ENCODE results near the gene LNPK. TPM values are rescaled to one million over a fixed set of nuclear protein-coding genes. Genes with fewer than 3 reads are reported as not detected.
"Not testable (repeated sequence)": the region's sequence is repeated elsewhere in the genome, so short reads cannot be mapped to it uniquely, and the experiment has no call there.

LNPK gene
- total RNA-seq, 2 experiments from 2014 or later: 41.9 to 44.7 TPM

GRCh38 chr2:176001281-176001915, 669 bp downstream of the LNPK start:
- Mint-ChIP-seq H3K27me3 (peaks cover 1% of the 10 kb centered on the region), H3K27ac (peak overlapping the region; percentile 92), H3K36me3 (ENCODE audit: low read depth) (no peaks in the 10 kb centered on the region), H3K9me3 (no peaks in the 10 kb centered on the region), H3K4me3 (peak overlapping the region; percentile 97), H3K4me1 (ENCODE audit: low read depth) (peaks cover 13% of the 10 kb centered on the region)
- TF ChIP-seq, protein P1, sequence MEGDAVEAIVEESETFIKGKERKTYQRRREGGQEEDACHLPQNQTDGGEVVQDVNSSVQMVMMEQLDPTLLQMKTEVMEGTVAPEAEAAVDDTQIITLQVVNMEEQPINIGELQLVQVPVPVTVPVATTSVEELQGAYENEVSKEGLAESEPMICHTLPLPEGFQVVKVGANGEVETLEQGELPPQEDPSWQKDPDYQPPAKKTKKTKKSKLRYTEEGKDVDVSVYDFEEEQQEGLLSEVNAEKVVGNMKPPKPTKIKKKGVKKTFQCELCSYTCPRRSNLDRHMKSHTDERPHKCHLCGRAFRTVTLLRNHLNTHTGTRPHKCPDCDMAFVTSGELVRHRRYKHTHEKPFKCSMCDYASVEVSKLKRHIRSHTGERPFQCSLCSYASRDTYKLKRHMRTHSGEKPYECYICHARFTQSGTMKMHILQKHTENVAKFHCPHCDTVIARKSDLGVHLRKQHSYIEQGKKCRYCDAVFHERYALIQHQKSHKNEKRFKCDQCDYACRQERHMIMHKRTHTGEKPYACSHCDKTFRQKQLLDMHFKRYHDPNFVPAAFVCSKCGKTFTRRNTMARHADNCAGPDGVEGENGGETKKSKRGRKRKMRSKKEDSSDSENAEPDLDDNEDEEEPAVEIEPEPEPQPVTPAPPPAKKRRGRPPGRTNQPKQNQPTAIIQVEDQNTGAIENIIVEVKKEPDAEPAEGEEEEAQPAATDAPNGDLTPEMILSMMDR (IDR thresholded peaks at IDR 0.05): no peak
- peak; percentile 82 for DNase-seq
- intact Hi-C loops (cut with micrococcal nuclease): no loop called here
- ChIA-PET POLR2A (interaction anchor here (1.3 to 1.8 kb wide), 4 partner anchors 9 to 76 kb away, joined by 3 to 5 read pairs (median 3); no protein-coding TSS in a partner anchor), CTCF (interaction anchor here (1.2 kb wide), 1 partner anchor 32 kb away, joined by 3 read pairs; no protein-coding TSS in a partner anchor)
- peak; percentile 50 for ATAC-seq

GRCh38 chr2:175999283-175999819, 2.7 kb downstream of the LNPK start:
- CTCF ChIA-PET: no interaction called here
- Mint-ChIP-seq H3K36me3 (ENCODE audit: low read depth) (peaks cover 2% of the 10 kb centered on the region), H3K27ac (no peak overlapping the region), H3K9me3 (no peaks in the 10 kb centered on the region), H3K27me3 (peaks cover 1% of the 10 kb centered on the region), H3K4me1 (ENCODE audit: low read depth) (peaks cover 13% of the 10 kb centered on the region), H3K4me3 (no peak overlapping the region)
- DNase-seq: no peak
- intact Hi-C loops (cut with micrococcal nuclease): no loop called here
- POLR2A ChIA-PET: no interaction called here
- TF ChIP-seq, protein P1 (IDR thresholded peaks at IDR 0.05): no peak
- no peak for ATAC-seq

DNA sequence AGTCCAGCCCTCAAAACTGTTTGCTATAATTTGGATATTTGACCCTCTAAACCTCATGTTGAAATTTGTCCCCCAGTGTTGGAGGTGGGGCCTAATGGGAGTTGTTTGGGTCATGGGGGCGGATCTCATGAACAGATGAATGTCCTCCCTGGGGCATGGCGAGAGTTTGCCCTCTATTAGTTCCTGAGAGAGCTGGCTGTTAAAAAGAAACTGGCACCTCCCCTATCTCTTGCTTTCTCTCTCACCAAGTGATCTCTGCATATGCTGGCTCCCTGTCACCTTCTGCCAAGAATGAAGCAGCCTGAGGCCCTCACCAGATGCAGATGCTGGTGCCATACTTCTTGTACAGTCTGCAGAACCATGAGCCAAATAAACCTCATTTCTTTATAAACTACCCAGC, 12.0 kb downstream of the LNPK start:
- intact Hi-C loops (cut with micrococcal nuclease): no loop called here

GRCh38 chr2:175987126-175987525, 14.9 kb downstream of the LNPK start:
- DNase-seq; H3K4me1 Mint-ChIP-seq (ENCODE audit: low read depth); H3K27me3 Mint-ChIP-seq; CTCF ChIA-PET; ATAC-seq; H3K27ac Mint-ChIP-seq; POLR2A ChIA-PET; H3K4me3 Mint-ChIP-seq; H3K9me3 Mint-ChIP-seq; intact Hi-C loops (cut with micrococcal nuclease): not testable (repeated sequence)
- peaks cover 39% of the 10 kb centered on the region for H3K36me3 Mint-ChIP-seq (ENCODE audit: low read depth)

More for the DNA sequence above, 12.0 kb downstream of the LNPK start:
- DNase-seq (no peak), ATAC-seq (no peak)
- Mint-ChIP-seq H3K27me3 (no peaks in the 10 kb centered on the region), H3K4me1 (ENCODE audit: low read depth) (peaks cover 1% of the 10 kb centered on the region), H3K9me3 (peaks cover 2% of the 10 kb centered on the region), H3K27ac (no peak overlapping the region), H3K36me3 (ENCODE audit: low read depth) (peaks cover 26% of the 10 kb centered on the region), H3K4me3 (no peak overlapping the region)
- CTCF ChIA-PET: interaction anchor here (1.0 kb wide), 1 partner anchor 9 kb away, joined by 4 read pairs; no protein-coding TSS in a partner anchor
- POLR2A ChIA-PET: no interaction called here
- TF ChIP-seq, protein P1 (IDR thresholded peaks at IDR 0.05): no peak

DNA sequence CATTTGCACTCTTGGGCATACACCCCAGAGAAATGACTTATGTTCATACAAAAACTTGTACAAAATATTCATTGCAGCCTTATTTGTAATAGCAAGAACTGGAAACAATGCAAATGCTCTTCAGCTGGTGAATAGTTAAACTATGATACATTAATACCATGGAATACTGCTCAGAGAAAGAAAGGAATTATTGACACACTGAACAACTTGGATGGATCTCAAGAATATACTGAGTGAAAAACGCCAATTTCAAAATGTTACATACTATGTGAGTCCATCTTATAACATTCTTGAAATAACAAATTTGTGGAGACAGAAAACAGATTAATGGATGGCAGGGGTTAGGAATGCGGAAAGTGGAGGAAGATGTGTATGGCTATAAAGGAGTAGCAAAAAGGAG, 17.2 kb downstream of the LNPK start:
- ChIA-PET POLR2A (no interaction called here), CTCF (no interaction called here)
- peaks cover 35% of the 10 kb centered on the region for H3K36me3 Mint-ChIP-seq (ENCODE audit: low read depth)
- TF ChIP-seq, protein P1 (IDR thresholded peaks at IDR 0.05): no peak
- DNase-seq (no peak), ATAC-seq (no peak)
- peaks cover 2% of the 10 kb centered on the region for H3K9me3 Mint-ChIP-seq
- H3K27ac Mint-ChIP-seq: no peak overlapping the region
- no peak overlapping the region for H3K4me3 Mint-ChIP-seq
- intact Hi-C loops (cut with micrococcal nuclease): no loop called here
- no peaks in the 10 kb centered on the region for H3K27me3 Mint-ChIP-seq
- H3K4me1 Mint-ChIP-seq (ENCODE audit: low read depth): no peaks in the 10 kb centered on the region

Data from activated CD8-positive, alpha-beta T cell treated with anti-CD3 and anti-CD28 coated beads for 36 hours (primary cell).